Activated T-cell treated with anti-CD3 and anti-CD28 coated beads for 48 hours (primary cell): ENCODE measurements around the gene ARF1.

Experiments
- DNase-seq: peaks from one replicate; pipeline ENCODE4 v3.0.0-alpha.2; 2020; ENCODE audit warnings: low read depth

Gene ARF1

GRCh38 chr1:228123505-228123904, 41.0 kb downstream of the ARF1 start:
- no peak for DNase-seq

DNA sequence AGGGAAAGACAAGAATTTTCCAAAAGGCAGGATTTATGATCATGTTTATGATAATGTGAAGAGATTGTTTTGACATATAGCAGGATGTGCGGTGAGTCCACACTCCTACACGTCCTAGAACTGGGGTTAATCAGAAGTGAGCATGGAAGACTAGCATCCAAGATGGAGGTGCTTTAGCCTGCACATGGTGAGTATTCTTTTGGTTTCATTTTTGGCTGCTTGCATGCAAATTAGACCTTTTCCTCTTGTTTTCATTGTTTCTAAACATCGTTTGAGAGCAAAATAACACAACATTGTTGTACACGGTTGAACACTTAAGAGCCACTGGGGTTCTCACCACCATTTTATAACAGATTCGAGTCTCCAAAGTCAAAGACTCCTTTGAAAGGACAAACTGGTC, 42.7 kb downstream of the ARF1 start:
- no peak for DNase-seq

GRCh38 chr1:228131766-228132165, 49.3 kb downstream of the ARF1 start:
- DNase-seq, result no peak

DNA sequence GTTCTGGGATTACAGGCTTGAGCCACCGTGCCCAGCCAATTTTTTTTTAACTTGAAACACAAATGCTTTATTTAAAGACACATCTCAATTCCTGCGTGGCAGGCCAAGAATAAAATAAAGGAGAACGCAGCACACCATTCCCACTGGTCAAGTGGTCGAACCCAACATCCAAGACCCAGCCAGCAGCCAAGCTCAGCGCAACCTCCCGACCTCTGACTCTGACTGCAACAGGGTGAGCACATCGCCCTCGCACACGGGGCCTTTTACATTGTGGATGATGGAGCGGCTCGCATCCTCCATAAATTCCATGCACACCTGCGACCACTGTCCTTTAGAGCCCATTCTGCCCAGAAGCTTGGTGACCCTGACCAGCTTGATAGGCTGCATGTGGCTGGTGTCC, 52.1 kb downstream of the ARF1 start:
- no peak for DNase-seq

DNA sequence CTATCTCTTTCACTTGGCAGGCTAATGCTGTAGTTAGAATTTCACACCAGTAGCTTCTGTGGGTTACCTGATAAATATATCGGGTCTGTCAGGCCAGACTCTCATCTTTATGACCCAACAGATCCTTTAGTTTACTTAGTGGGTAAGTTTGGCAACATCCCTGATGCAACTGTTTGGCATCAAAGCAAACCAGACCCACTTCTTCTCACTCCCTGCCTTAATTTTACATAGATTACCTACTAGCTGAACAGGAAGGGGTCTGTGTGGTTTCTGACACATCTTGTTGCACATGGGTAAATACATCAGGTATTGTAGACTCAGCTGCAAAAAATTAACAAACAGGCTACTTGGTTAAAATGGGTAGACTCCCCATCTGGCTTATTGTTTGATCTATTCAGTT, 54.4 kb downstream of the ARF1 start:
- DNase-seq, result no peak

- DNase-seq, result no peak
Observed at GRCh38 chr1:228139406-228139930, 57.0 kb downstream of the ARF1 start.

DNA sequence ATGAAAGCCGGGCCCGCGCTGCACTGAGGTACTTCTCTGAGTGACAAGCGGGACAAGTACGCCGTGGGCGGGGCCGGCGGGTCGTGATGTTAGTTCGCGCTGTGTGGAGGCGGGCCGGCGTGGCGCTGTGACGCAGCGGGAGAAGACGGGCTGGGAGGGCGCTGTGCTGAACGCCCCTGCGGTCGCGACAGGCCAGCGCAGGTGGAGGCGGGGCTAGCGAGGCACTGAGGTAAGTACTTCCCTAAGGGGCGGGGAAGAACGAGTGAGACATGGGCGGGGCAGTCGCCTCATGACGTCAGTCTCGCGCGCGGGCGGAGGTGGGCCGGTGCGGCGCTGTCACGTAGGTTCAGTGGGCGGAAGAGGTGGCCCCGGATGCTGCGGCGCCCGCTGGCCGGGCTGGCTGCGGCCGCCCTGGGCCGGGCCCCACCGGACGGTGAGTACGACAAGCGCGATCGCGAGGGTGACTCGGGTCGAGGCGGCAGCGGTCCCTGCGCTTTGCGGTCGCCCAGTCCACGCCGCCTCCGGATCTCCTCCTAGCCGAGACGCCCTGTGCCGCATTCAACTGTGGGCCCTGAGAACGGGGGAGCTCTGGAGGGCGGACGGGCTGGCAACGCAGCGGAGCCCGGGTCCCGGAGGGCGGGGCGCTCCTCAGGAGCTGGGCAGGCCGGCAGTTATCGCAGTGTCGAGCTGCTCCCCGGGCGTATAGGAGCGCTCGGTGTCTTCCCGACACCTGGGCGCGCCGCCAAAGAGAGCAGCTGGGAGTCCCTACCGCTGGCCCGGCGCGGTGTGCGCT, 57.6 kb downstream of the ARF1 start, which contains the start of gene GUK1:
TSS of gene GUK1 (plus strand) at position 349 of the 793 bp plus-strand sequence. CDS start at position 373, 24 bp downstream.
- peak; percentile 100 for DNase-seq

- no peak for DNase-seq
Observed at GRCh38 chr1:228140724-228141225, 58.3 kb downstream of the ARF1 start.

- DNase-seq, result no peak
Observed at GRCh38 chr1:228141226-228142044, 58.9 kb downstream of the ARF1 start.

GRCh38 chr1:228142155-228142691, 59.7 kb downstream of the ARF1 start:
- no peak for DNase-seq

DNA sequence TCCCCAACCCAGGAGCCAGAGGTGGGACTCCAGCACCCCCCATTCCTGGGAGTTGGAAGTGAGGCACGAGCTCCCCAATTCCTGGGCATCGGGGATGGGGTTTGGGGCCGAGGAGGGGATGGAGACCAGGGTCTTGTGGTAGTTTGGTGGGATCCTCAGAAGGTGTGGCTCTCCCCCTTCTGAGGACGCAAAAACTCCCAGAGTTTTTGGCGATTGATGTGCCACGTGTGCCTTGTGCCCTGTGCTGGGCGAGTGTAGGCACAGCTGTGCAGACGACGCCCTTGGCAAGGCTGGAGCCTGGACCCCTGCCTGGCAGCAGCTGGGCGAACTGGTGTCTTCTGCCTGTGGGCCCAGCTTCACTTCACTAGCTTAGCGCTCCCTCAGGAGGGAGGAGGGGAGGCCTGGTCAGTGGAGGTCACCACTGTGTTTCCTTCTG, 60.2 kb downstream of the ARF1 start:
- no peak for DNase-seq

DNA sequence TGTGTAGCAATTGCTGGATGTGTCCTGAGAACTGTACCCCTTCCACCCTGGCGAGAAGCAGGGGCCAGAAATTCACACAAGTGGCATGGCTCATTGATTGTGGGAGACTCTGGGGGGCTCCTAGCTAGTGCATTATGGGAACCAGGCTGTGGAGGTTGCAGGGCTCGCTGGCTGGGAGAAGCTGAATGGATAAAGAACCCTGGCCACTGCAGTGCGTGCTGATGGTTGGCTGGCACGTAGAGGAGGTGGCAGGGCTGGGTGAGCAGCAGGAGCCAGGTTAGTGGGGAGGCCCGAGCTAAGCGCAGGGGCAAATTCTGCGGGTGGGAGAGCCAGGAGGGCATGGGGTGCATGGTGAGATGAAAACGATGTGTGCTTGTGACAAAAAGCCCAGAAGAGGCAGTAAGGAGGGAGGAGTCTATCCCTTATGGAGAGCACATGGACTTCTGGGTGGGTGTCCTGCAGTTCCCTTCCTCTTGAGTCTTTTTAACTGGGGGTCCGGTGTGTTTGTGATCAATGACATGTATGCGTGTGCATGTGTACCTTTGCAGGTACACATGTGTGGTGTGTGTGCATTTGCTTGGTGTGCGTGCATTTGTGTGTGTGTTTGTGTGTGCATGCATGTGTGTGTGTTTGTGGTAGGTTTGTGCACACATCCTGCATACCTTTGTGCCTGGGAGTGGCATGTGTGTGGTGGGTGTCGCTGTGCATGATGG, 61.1 kb downstream of the ARF1 start:
- DNase-seq, result no peak

GRCh38 chr1:228144193-228144992, 61.9 kb downstream of the ARF1 start:
- no peak for DNase-seq

GRCh38 chr1:228144993-228145343, 62.5 kb downstream of the ARF1 start:
- no peak for DNase-seq

GRCh38 chr1:228145463-228146416, 63.2 kb downstream of the ARF1 start:
- no peak for DNase-seq

DNA sequence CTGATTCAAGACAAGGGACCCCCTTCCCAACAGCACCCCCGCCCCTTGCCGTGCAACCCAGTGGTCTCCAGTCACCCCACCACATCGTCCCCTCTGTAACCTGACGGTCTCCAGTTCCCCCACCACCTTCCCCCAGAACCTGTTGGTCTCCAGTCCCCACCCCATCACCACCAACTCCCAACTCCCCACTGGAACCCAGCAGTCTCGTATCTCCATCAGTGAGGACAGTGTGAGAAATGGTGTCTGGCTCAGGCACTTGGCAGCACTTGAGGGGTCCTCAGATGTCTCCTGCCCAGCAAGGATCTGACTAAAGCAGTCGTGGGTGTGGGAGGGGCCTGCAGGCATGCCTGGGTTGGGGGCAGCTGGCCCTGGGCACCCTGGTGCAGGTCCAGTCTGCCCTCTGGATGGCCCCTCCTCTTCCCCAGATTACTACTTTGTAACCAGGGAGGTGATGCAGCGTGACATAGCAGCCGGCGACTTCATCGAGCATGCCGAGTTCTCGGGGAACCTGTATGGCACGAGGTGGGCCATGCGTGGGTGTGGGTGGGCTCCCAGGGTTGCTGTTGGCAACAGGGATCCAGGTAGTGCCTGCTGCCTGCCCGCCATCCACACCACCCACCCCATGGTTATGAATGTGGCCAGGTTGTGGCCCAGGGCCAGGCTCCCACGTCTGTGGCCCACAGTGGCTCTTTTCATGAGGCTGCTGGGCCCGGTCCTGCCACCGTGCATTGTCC, 64.1 kb downstream of the ARF1 start:
- DNase-seq, result no peak

DNA sequence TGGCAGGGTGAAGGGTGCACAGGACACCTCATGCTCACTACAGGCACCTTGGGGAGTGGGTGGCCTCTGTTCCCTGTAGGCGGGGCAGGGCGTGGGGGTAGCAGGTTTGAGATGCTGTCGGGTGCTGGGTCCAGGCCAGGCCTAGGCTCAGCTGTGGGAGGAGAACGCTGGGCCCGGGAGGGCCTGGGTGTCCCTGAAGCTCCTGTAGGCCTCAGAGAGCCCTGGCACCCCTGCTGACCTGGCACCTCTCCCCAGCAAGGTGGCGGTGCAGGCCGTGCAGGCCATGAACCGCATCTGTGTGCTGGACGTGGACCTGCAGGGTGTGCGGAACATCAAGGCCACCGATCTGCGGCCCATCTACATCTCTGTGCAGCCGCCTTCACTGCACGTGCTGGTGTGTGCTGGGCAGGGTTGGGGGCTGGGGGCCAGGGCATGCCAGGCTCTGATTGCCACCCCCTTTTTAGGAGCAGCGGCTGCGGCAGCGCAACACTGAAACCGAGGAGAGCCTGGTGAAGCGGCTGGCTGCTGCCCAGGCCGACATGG, 64.7 kb downstream of the ARF1 start:
- DNase-seq, result no peak

DNA sequence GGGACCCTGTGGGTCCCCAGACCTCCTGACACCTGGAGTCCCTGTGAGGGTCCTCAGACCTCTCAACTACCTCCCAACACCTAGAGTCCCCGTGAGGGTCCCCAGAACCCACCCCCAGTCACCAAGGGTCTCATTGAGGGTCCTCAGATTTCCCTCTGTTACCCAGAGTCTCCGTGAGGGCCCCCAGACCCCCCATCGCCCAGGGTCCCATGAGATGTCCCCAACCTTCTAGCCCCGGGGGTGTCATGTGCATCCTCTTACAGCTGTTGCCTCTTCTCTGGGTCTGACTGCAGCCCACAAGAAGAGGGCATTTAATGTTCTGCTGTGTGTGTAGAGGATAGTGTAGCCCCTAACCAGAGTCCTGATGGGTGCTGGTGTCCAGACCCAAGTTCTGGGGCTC, 65.3 kb downstream of the ARF1 start:
- no peak for DNase-seq
